Measurements from ENCODE around the gene UBE3D.

UBE3D gene

DNA sequence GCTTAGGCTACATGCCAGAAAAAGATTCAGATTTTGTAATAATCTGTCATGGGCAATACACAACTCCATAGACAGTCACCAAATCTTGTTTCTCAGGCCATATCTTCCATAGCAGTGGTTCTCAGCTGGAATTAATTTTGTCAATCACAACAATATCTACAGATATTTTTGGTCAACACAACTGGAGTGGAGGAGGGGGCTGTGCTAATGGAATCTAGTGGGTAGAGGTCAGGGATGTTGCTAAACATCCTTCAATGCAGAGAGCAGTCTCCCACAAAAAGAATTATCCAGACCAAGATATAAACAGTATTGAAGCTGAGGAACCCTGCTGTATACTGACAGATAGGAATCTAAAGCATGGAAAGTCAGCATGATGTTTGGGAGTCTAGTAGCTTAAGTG, 174.6 kb downstream of the UBE3D start:
- TF ChIP-seq, protein P1, sequence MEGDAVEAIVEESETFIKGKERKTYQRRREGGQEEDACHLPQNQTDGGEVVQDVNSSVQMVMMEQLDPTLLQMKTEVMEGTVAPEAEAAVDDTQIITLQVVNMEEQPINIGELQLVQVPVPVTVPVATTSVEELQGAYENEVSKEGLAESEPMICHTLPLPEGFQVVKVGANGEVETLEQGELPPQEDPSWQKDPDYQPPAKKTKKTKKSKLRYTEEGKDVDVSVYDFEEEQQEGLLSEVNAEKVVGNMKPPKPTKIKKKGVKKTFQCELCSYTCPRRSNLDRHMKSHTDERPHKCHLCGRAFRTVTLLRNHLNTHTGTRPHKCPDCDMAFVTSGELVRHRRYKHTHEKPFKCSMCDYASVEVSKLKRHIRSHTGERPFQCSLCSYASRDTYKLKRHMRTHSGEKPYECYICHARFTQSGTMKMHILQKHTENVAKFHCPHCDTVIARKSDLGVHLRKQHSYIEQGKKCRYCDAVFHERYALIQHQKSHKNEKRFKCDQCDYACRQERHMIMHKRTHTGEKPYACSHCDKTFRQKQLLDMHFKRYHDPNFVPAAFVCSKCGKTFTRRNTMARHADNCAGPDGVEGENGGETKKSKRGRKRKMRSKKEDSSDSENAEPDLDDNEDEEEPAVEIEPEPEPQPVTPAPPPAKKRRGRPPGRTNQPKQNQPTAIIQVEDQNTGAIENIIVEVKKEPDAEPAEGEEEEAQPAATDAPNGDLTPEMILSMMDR (IDR thresholded peaks at IDR 0.05): no peak

- TF ChIP-seq, protein P1 (IDR thresholded peaks at IDR 0.05): no peak
Measured at GRCh38 chr6:82890240-82890639, 175.4 kb downstream of the UBE3D start.

DNA sequence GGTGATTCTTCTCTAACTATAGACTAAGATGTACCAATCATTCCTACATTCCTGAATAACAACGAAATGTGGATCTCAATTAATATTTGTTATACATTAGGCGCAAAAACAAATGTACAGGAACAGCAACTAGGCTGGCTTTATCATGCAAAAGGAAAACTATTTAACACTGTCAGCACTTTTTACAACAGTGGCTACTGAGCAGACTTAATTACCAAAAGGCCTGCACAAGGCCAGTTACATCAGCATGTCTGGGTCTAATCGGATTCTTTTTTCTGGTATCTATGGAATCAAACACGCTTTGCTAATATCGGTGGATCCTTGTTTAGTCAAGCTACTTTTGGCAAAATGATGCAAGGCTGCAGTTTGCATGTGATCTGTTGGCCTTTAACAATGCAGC, 176.5 kb downstream of the UBE3D start:
- TF ChIP-seq, protein P1 (IDR thresholded peaks at IDR 0.05): no peak

DNA sequence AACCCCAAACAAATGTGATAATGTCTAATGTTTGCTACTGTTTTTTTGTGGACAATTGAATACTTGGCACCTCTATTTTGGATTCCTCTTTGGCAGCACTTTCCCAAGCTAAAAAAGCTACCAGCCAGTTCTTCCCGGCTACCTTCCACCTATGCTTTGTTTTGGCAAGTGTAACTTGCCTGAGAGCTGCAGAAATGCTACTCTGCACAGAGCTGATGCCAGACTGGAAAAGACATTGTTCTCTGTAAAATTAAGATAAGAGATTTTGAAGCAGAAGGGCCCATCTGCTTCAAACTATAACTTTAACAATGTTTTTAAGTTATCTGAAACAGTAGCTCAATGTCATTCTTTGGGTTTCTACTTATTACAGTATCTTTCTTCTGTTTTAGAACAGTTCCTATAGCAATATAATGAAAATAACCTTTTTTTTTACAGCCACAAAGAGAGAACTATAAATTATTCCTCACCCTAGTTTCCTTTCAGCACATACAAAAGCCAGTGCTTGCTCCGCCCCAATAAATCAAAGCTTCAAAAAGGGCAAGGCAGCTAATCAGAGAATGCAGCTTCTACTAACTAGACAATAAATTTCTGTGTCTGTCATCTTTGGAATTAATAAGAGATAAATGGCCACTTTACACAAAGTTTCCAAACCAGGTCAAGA, 183.1 kb downstream of the UBE3D start:
- TF ChIP-seq, protein P1 (IDR thresholded peaks at IDR 0.05): no peak

DNA sequence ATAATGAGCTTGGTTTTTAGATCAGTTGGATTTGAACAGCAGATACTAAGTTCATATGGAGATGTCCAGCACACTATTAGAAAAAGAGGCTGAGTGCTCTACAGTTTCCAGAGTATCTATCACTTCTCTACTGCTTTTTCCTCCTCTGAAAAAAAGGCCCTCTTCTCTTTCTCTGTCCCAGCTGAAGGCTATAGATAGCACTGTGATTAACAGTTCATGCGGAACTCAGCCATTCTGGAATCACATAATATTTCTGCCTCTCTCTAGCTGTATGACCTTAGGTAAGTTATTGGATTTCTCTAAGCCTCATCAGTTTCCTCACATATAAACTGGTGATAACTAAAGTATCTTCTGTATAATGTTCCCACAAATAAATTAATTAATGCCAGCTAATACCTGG, 184.1 kb downstream of the UBE3D start:
- TF ChIP-seq, protein P1 (IDR thresholded peaks at IDR 0.05): no peak

- TF ChIP-seq, protein P1 (IDR thresholded peaks at IDR 0.05): no peak
Measured at GRCh38 chr6:82878812-82879211, 186.8 kb downstream of the UBE3D start.

DNA sequence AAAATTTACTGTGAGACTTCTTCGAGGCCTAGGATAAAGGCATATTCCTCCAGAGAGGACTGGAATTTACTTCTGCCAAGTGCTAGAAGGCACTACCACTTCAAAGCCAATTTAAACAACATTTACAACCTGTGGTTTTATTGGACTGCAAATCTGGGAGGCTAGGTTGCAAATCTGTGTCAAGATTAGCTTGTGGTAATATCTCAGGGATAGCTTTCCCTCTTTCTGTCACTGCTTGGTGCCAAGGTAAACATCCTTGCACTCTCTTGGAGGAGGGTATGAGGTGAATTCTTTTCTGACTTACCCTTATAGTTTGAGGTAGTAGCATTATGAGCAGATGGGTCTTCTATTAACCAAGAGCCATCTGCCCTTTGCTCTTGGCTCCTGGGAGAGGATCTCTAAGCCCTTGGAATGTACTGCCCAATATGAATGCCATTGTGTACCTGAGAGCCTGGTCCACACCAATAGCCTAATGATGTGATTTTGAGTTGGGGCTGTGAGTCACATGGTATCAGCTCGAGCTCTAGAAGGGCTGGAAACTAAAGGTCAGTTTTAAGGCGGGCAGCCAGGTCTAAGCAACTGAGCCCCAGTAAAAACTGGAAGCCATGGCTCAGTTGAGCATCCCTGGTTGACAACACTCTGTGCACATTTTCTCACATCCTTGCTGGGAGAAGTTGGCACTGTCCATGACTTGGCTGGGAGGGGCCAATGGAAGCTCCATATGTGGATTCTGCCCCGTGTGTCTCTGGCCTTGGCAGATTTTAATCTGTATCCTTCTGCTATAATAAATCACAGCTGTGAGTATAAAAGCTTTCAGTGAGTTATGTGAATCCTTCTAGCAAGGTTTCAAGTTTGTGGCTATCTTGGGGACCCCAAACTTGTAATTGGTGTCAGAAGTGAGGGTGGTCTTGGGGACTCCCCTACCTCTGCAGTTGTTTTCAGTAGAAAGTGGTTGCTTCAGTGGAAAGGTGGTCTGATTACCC, 188.1 kb downstream of the UBE3D start:
- TF ChIP-seq, protein P1 (IDR thresholded peaks at IDR 0.05): no peak
